OCI-LY1 (cell line): ENCODE results near the gene MEI1.

Experiments
- EZH2 ChIP-seq: fragments of 200-600 bp; sonication (generic), shearing (Covaris generic); IDR thresholded peaks from 2 replicates; pipeline ENCODE4 v1.8.0; 2017; ENCODE audit warnings: borderline replicate concordance, mixed run types, mild to moderate bottlenecking, antibody characterized with exemption, low read length, moderate library complexity, mixed read lengths
- TF ChIP-seq, protein P1 (sequence below): fragments of 200-600 bp; sonication (generic), shearing (Covaris generic); IDR thresholded peaks from 2 replicates; pipeline ENCODE4 v1.5.1; 2017; ENCODE audit warnings: mild to moderate bottlenecking, antibody characterized with exemption, low read length, moderate library complexity, mixed read lengths

- TF ChIP-seq, protein P1, sequence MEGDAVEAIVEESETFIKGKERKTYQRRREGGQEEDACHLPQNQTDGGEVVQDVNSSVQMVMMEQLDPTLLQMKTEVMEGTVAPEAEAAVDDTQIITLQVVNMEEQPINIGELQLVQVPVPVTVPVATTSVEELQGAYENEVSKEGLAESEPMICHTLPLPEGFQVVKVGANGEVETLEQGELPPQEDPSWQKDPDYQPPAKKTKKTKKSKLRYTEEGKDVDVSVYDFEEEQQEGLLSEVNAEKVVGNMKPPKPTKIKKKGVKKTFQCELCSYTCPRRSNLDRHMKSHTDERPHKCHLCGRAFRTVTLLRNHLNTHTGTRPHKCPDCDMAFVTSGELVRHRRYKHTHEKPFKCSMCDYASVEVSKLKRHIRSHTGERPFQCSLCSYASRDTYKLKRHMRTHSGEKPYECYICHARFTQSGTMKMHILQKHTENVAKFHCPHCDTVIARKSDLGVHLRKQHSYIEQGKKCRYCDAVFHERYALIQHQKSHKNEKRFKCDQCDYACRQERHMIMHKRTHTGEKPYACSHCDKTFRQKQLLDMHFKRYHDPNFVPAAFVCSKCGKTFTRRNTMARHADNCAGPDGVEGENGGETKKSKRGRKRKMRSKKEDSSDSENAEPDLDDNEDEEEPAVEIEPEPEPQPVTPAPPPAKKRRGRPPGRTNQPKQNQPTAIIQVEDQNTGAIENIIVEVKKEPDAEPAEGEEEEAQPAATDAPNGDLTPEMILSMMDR = no peak
- TF ChIP-seq EZH2 = no peak
Measured at GRCh38 chr22:41808400-41808799, 109.1 kb downstream of the MEI1 start.
